ENCODE results near the gene IGSF8.

- TF ChIP-seq CTCF (IDR thresholded peaks at IDR 0.05) (no peak), POLR2A (IDR thresholded peaks at IDR 0.05) (no peak)
Measured at GRCh38 chr1:160043543-160043942, 54.9 kb downstream of the IGSF8 start.

Data from thyroid gland (tissue), 4 donors.